Measurements from ENCODE around the gene SPATA32.
"Not testable (repeated sequence)": the region's sequence is repeated elsewhere in the genome, so short reads cannot be mapped to it uniquely, and the experiment has no call there.

Gene SPATA32, protein sequence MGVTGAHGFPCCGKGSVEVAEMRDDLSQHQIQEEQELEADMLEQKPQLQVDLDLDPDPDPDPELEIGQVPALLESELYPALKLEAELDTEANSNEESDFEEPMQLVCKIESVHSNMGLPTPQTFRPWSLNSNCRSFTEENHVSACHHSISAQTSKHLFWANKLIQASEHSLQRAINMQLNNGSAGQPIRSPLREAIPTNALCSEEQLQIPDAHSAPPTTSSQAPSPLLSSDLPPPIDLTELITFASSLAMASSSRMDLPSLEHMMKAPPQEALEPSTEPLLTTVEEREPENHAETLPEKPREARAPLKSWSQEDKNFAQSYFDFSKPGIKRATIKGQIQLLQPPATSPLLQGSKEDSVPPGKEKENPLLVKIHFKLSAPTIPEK

DNA sequence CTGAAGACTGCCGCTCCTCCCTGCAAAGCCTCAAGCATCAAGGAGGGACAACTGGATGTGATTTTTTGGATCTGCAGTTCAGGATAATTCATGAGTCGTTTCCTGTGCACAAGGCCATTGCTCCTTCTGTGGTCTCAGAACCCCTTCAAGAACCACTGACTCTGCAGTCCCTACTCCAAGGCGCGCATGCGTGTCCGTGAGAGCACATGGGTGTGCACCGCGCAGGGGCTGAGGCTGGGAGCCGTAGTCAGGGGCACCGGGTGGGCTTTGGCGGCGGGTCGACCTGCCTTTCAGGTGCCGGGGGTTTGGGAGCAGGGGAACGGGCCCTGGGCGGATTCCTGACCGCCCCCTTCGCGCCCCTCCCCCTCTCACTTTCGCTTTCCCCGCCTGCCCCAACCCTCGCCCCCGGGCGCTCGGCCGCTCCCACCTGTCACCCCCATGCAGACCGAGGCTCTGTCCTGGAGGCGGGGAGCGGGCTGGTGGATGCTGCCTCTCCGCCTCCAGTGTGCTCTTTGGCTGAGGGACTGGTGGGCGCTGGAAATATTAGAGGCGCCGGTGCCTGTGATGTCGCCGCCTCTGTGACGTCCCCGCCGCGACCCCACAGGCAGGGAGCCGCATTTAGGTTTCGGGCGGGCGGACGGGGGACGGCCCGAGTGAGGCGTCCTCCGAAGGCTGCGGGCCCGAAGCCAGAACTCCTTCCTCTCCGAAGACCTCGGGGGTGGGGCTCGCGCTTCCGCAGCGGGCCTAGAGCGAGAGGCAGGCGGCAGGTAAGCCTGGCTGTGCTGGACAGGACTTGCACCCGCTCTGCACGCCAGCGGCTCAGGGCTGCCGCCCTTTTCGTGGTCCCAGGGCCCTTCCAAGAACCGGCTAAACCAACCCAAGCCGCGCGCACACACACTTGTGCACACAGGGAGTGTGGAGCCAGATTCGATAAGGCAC is at the start of gene SPATA32:
SPATA32 (minus strand) TSS at position 518 of the 939 bp plus-strand sequence; CDS start at position 440, 78 bp downstream.
- peak; percentile 64 for DNase-seq (ENCODE audit: low read depth)

DNA sequence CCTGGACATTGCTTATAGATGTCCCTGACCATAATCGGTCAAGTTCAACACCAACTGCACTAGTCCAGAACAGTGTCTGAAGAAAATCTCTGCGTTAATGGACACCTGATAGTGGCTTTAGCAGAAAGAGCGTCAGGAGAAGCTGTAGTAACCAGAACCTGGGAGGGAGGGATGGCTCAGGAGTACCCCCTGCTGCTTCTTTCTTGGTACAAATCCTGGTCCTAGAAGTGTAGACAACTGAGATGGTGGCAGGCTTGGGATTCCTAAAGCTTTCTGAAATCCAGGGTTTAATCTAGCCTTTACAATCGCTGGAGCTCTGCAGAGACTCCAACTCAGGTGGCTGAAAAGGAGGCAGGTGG is 49.5 kb upstream of the SPATA32 start:
- no peak for DNase-seq (ENCODE audit: low read depth)

DNA sequence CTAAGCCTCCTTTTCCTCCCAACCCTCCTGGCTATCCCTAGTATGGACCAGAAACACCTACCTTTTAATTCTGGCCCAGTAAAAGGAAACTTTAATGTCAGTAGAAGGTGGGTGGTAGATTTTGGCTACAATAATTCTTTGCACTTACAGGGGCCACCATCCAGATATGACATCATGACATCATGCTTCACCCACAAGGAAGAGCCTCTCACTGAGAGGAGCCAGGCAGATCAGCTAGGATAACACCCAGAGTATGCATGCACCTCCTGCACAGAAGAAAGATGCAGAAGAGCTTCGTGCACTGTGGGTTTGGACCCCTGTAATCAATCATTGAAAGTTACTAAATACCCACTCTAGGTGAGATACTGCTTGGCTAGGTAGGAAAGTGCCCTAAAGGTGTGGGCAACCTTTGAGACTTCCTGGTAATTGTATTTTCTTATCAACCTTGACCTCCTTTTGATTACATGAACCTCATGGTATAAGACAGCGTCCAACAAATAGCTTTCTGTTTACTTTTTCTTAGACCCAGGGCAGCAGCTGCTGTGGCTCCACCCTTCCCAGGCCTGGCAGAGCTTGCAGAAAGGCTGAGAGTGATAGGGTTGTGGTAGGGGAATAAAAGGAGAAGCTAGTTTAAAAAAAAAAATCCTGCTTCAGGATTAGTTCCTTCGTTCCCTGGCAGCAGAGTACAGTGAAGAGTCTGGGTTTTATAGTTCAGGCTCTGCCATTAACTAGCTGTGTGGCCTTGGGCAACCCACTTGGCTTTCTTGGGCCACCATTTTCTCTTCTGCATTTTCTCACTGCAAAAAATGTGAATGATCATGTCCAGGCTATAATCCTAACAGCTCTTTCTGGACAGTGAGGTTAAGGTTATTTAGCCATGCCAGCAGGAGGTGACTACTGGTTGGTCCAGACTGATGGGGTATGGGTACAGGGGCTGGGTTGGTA is 48.8 kb upstream of the SPATA32 start:
- no peak for DNase-seq (ENCODE audit: low read depth)

DNA sequence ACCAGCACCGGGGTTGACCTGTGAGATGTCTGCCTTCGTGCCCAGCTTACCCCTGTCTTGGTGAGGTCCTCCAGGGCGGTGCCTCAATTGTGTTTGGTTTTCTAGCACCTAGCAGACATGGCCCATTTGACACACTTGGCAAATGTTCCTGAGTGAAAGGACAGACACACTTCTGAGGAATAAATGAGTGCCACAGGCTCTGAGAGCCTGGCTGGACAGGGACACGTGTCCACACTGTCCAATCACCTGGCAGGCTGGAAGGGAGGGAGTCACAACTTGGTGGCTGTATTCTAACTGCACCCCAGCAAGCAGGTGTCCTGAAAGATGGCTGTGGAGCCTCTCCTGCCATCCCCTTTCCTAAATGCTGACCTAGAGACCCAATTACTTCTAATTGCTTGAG is 47.5 kb upstream of the SPATA32 start:
- no peak for DNase-seq (ENCODE audit: low read depth)

DNA sequence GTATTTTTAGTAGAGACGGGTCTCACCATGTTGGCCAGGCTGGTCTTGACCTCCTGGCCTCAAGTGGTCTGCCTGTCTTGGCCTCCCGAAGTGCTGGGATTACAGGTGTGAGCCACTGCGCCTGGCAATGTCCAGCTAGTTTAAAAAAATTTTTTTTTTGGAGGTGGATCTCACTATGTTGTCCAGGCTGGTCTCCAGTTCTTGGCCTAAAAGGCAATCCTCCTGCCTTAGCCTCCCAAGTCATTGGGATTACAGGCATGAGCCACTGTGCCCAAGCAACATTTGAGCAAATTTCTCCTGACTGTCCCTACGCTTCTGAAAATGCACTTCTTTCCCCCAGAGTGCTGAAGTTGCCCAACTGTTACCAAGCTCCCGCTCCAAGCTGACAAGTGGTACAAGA is 46.9 kb upstream of the SPATA32 start:
- DNase-seq (ENCODE audit: low read depth), result no peak

DNA sequence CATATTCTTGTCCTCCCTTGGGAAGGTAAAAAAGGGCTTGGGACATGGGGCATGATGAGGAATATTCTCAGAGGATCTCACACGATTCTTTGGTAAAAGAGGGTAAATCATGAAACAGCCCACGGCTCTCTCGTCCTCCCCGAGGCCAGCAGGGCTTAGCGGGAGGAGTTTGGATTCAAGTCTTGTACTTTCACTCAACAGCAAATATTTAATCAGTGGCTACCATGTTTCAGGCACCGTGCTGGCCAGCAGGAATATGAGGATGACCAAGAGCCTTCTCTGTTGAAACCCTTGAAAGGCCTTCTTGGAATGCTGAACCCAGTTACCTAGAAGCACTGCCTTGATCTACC is 46.1 kb upstream of the SPATA32 start:
- DNase-seq (ENCODE audit: low read depth), result no peak

DNA sequence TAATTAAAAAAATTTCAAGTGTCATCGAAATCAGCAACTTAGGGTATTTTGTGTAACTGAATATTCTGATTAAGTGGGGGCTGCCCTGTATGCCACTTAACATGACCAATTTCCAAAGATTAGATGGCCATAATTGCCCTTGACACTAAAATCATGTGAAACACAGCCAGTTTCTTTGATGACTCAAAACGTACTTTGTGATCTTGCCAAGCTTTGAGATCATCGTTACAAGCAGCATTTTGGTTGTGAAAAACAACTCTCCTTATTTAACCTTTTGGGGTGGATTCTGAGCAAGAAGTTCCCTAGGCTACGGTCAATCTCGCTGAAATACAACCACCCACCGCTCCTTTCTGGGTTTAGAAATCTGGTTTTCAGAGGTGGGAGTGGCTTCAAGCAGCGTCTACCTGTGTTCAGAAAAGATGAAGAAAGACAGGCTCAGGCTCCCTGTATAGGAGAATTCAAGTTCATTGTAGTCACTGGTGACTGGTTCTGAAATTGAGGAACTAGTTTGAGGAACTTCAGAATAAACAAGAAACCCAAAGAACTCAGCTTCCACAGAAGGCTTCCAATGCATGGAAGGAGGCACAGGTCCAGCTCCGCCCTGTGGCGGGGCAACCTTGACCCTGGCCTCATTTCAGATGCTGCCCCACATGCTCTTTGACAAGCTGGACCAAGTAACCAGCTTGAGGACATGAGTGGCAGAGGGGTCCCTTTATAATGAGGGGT is 45.6 kb upstream of the SPATA32 start:
- DNase-seq (ENCODE audit: low read depth), result no peak

DNA sequence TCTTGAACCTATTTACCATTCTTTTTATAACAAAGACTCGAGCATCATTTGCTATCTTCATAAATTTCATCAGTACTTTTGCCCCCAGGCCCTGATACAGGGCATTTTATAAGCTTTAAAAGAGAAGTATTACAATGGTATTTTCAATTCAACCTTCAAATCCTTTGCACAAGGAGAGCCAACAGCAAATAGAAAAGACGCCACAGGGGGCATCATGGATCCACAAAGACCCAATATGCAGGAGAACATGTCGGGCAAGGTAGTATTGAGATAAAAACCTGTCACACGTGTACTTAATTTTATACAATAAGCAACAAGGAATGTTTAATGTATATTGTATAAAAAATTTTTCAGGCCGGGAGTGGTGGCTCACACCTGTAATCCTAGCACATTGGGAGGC is 44.7 kb upstream of the SPATA32 start:
- DNase-seq (ENCODE audit: low read depth), result no peak

DNA sequence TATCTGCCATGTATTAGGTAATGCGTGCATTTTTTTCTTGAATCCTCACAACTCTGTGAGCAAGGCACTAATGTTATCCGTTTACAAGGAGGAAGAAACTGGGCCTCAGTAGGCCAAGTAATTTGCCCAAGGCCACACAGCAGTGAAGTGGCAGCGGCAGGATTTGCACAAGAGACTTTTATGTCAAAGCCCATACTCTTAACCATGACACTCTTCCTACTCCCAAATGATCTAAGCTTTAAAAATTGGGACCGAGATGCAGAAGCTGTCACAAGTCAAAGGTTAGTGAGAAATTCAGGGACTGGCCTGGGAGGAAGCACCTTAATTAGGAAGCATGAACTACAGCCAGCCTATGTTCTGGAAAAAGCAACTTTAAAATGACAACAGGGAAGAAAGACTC is 44.2 kb upstream of the SPATA32 start:
- DNase-seq (ENCODE audit: low read depth), result no peak

DNA sequence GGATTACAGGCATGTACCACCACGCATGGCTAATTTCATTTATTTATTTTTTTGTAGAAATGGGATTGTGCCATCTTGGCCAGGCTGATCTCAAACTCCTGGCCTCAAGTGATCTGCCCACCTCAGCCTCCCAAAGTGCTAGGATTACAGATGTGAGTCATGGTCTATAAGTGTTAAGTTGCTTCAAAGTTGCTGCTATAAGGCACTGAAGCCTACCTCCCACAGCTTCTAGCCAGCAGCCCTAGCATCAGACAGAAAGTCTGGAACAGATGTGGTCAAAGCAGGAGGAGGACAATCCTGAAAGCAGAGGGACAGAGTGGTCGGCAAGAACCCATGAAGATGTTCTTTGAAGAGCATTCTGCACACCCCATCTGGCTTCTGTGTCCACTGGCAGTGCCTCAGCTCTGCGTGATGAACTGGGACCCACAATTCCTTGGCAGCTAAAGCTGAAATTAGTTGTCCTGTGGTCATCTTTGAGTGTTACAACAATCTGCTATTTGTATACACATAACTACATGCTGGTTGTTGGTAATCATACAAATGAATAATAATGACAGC is 43.7 kb upstream of the SPATA32 start:
- DNase-seq (ENCODE audit: low read depth), result no peak

DNA sequence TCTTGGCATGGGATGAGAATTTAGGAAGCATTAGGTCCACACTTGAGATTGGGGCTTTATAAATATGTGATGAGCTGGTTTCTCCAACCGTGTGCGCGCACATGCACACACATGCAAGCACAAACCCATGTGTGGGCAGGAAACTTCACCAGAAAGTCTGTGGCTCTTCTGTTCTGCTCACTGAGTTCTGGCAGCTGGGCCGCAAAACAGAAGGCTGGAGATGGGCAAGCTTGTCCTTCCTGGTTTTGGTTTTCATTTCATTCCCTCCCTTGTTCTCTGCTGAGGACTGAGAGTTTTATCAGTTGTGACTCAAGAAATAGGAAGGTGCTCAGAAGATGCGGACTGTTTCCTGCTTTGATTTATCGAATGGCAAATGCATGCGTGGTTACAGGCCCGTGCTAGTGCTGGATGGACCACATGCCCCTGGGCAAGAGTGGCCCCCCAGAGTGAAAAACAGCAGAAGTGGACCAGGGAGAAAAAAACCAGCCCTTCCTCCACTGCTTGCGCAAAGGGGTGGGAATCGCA is 40.8 kb upstream of the SPATA32 start:
- DNase-seq (ENCODE audit: low read depth), result no peak

DNA sequence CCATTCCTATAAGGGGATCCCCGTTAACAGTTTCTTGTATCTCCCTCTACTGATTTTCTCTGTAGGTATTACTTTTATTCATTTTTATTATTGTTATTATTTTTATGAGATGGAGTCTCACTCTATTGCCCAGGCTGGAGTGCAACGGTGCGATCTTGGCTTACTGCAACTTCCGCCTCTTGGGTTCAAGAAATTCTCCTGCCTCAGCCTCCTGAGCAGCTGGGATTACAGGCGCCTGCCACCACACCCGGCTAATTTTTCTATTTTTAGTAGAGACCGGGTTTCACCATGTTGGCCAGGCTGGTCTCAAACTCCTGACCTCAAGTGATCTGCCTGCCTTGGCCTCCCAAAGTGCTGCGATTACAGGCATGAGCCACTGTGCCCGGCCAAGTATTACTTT is 40.3 kb upstream of the SPATA32 start:
- DNase-seq (ENCODE audit: low read depth), result not testable (repeated sequence)

DNA sequence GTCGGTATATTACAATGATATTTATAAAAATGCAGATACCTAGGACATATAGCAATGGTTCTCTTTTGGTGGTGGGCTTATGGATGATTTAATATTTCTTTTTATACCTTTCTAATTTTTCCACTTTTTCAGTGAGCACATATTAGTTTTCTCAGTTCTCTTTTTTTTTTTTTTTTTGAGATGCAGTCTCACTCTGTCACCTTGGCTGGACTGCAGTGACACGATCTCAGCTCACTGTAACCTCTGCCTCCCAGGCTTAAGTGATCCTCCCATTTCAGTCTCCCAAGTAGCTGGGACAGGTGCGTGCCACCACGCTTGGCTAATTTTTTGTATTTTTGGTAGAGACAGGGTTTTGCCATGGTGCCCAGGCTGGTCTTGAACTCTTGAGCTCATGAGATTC is 39.8 kb upstream of the SPATA32 start:
- no peak for DNase-seq (ENCODE audit: low read depth)

DNA sequence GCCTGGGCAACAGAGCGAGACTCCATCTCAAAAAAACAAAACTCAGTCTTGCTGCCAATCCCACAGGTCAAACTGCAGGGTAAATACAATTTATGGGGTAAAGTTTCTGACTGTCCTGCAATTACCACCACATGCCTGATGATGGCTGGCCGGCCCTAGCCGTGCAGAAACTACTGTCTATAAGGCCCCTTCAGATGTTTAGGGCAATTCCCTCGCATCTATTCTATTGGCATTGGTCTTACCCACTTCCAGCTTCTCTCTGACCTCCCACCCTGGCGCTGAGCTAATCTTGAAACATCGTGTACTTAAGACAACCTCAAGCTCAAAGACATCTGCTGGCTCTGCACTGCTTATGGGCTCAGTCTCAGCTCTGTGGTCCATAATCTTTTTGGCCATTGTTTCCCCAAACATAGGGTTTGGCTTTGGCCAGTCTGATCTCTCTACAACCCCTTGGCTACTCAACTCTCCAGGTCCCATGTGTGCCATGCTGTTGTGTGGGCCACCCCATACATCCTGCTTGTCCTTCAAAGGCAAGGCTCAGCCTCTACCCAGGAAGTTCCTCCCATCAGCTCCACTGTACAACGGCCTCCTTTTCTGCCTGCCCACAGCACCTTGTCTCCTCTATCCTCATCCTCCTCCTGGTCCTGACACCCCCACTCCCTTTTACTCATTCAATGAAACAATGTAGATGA is 38.3 kb upstream of the SPATA32 start:
- no peak for DNase-seq (ENCODE audit: low read depth)

DNA sequence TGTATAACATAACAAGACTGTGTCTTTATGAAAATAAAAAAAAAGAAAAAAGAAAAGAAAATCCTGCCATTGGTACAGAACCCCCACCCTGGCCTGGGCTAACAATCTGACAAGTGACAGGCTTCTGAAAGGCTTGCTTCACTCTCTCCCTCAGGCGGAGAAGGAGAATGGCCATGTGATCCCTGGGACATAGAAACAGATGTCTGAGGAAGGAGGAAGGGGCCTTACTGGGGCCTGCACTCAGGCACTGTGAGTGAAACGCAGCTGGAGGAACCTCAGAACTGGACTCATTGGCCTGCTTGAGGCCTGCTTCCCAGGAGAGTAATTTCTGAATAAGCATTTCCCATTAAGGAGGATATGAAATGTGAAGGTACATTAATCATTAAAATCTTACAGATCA is 37.5 kb upstream of the SPATA32 start:
- DNase-seq (ENCODE audit: low read depth), result no peak

DNA sequence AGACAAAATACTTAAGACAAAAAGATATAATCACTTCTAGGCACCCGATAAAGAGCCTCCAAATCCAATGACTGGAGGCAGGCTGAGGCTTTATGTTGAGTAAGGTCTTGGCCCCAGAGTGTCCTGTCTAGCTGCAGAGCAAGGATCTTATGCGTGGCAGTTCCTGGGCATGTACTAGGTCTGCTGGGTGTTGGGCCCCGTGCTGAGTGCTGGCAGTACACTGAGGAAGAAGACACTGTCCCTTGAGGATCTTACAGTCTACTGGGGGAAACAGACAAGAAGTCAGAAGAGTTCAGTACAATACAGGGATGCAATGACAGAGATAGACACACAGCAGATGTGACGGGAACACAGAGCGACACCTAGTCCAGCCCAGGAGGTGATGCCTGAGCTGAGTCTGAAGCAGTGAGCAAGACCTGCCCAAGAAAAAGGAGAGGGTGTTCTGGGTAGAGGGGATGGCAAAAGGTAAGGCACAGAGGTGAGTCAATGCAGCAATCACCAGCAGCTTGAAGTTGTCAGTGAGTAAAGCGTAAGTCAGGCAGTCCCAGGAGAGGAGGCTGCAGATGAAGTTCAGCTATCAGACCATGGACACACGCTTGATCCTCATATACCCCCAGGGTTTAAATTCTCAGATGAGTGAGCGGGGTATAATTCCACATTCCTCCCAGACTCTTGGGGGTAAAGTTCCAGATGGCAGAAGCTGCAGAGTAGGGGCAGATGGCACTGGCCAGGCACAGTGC is 36.8 kb upstream of the SPATA32 start:
- no peak for DNase-seq (ENCODE audit: low read depth)

DNA sequence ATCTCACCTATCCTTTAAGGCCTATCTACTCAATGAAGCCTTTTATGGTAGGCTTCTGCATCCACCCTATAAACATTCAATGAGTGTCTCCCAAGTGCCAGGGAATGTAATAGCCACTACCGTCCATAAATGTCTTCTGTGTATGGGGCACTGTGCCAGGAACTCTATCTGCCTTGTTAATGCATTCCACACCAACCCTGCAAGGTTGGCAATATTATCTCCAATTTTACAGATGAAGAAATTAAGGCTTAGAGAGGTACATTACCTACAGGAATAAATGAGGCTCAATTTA is 34.9 kb upstream of the SPATA32 start:
- no peak for DNase-seq (ENCODE audit: low read depth)

DNA sequence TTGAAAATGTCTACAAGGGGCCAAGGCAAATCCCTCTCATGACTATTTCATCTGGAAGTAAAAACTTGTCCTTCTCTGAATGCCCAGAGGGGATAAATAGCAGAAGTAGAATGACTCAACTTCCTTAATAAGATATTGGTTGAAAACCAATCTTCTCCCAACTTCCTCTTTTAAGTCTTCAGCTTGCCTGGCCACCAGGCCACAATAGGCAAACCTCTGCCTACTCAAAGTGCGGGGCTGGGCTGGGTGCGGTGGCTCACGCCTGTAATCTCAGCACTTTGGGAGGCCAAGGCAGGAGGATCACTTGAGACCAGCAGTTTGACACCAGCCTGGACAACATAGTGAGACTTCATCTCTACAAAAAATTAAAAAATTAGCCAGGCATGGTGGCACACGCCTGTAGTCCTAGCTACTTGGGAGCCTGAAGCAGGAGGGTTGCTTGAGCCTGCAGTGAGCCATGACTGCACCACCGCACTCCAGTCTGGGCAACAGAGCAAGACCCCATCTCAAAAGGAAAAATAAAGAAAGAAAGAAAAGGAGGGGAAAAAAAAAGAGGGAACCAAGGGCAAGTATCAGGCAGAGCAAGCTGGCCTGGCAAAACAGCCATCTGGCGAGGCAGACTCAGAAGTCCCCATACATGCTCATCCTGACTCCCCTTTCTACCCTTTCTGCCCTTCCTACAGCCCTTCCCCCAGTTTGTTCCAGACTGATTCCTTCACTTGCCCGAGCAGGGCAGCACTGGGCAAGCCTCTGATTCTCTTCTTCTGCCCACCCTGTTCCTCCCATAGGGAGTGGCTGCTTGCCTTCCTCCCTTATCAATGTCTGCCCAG is 34.3 kb upstream of the SPATA32 start:
- no peak for DNase-seq (ENCODE audit: low read depth)

DNA sequence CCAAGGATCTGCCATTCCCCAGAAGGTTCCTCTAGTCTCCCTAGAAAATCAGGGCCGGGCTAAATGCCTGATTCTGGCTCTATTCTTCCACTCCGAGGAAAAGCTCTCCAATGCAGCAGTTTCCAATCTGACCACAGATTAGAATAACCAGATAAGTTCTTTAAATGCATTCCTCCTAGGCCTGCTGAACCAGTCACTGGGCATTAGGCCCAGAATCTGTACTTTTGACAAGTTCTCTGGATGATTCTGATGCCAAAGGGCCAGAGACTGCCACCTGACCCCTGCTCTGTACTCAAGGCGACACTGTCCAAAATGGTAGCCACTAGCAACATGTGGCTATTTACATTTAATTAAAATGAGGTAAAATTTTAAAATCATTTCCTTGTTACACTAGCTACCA is 32.6 kb upstream of the SPATA32 start:
- no peak for DNase-seq (ENCODE audit: low read depth)
